IMR-90 (cell line): Measurements from ENCODE around the gene ZNF688. TPM values are rescaled to one million over a fixed set of nuclear protein-coding genes. Genes with fewer than 3 reads are reported as not detected.

Experiments
- ATAC-seq: fragments of 200-7000 bp; cut with Tn5 transposase; 2 replicates; pipeline ENCODE4 v1.9.1; 2020; ENCODE audit warnings: low read depth, mild to moderate bottlenecking, moderate library complexity
- BruUV-seq: library from RNA; stranded (reverse); fragments of 400-500 nt; replicated peaks from 2 replicates; lab custom pipeline; 2021; lab: Mats Ljungman, UMichigan
- CTCF ChIA-PET: fragments of 300-600 bp; formaldehyde crosslinking; extraction: SDS; loops from one replicate; lab custom pipeline; 2021; ENCODE audit warnings: antibody characterized with exemption; lab: Yijun Ruan, JAX
- POLR2A ChIA-PET: fragments of 300-600 bp; sonication (Branson Sonifier 250); formaldehyde crosslinking; loops from one replicate; lab custom pipeline; 2022; ENCODE audit warnings: antibody characterized with exemption; ENCODE audit not compliant: unreplicated experiment; lab: Charles Lee
- DNase-seq: peaks from one replicate; pipeline ENCODE4 v3.0.0; 2013
- H2AFZ ChIP-seq: replicated peaks from 2 replicates; pipeline ENCODE3; 2013; ENCODE audit warnings: low read length, mild to moderate bottlenecking; ENCODE audit not compliant: poor library complexity
- H2AK5ac ChIP-seq: 2 replicates; pipeline ENCODE4 v1.6.1; 2013; ENCODE audit warnings: low read depth, low read length, inconsistent platforms
- H2AK9ac ChIP-seq: replicated peaks from 2 replicates; pipeline ENCODE3; 2013; ENCODE audit warnings: mild to moderate bottlenecking, low read depth, low read length, moderate library complexity; ENCODE audit not compliant: poor library complexity
- H2BK120ac ChIP-seq: 2 replicates; pipeline ENCODE4 v1.6.1; 2013; ENCODE audit warnings: low read depth, low read length, inconsistent platforms
- H2BK15ac ChIP-seq: 3 replicates; pipeline ENCODE4 v1.6.1; 2013; ENCODE audit warnings: low read depth, low read length, inconsistent platforms
- H2BK20ac ChIP-seq: 2 replicates; pipeline ENCODE4 v1.6.1; 2013; ENCODE audit warnings: low read depth, mild to moderate bottlenecking, inconsistent platforms, low read length, moderate library complexity
- H2BK5ac ChIP-seq: 2 replicates; pipeline ENCODE4 v1.6.1; 2013; ENCODE audit warnings: mild to moderate bottlenecking, low read depth, low read length, inconsistent platforms; ENCODE audit not compliant: poor library complexity, severe bottlenecking
- H3K14ac ChIP-seq: replicated peaks from 2 replicates; pipeline ENCODE4 v1.6.1; 2013; ENCODE audit warnings: low read depth, low read length, inconsistent platforms
- H3K18ac ChIP-seq: 2 replicates; pipeline ENCODE4 v1.6.1; 2013; ENCODE audit warnings: low read depth, low read length, control low read depth
- H3K23ac ChIP-seq: 2 replicates; pipeline ENCODE4 v1.6.1; 2013; ENCODE audit warnings: low read depth, low read length, inconsistent platforms
- H3K27ac ChIP-seq: 2 replicates; pipeline ENCODE4 v1.5.1; 2013; ENCODE audit warnings: mild to moderate bottlenecking, control low read depth, low read length; ENCODE audit not compliant: insufficient read depth
- H3K27me3 ChIP-seq: 2 replicates; pipeline ENCODE4 v1.6.1; 2013; ENCODE audit warnings: low read length; ENCODE audit not compliant: control insufficient read depth, insufficient read depth
- H3K36me3 ChIP-seq: 2 replicates; pipeline ENCODE4 v1.6.1; 2013; ENCODE audit warnings: low read length, mixed read lengths; ENCODE audit not compliant: control insufficient read depth, insufficient read depth
- H3K4ac ChIP-seq: 2 replicates; pipeline ENCODE4 v1.6.1; 2013; ENCODE audit warnings: low read depth, low read length, inconsistent platforms
- H3K4me1 ChIP-seq: 2 replicates; pipeline ENCODE4 v1.6.1; 2013; ENCODE audit warnings: low read length, mixed read lengths; ENCODE audit not compliant: control insufficient read depth, insufficient read depth
- H3K4me2 ChIP-seq: 2 replicates; pipeline ENCODE4 v1.6.1; 2013; ENCODE audit warnings: low read depth, mild to moderate bottlenecking, control low read depth, low read length, moderate library complexity
- H3K4me3 ChIP-seq: 2 replicates; pipeline ENCODE4 v1.5.1; 2013; ENCODE audit warnings: low read depth, mild to moderate bottlenecking, control low read depth, low read length, moderate library complexity; ENCODE audit not compliant: insufficient read depth
- H3K56ac ChIP-seq: 2 replicates; pipeline ENCODE4 v1.6.1; 2013; ENCODE audit warnings: low read length, inconsistent platforms; ENCODE audit not compliant: insufficient read depth; ENCODE audit errors: extremely low read depth
- H3K79me1 ChIP-seq, 2 experiments: 2 replicates each; pipeline ENCODE4 v1.6.1; 2013; ENCODE audit warnings: low read length in 2 of 2, inconsistent platforms in 1 of 2, low read depth in 1 of 2
- H3K9ac ChIP-seq: 2 replicates; pipeline ENCODE4 v1.6.1; 2013; ENCODE audit warnings: low read depth, low read length, control low read depth
- H3K9me1 ChIP-seq: 2 replicates; pipeline ENCODE4 v1.6.1; 2013; ENCODE audit warnings: low read length, inconsistent platforms; ENCODE audit not compliant: insufficient read depth
- H3K9me3 ChIP-seq: 2 replicates; pipeline ENCODE4 v1.6.1; 2013; ENCODE audit warnings: low read length; ENCODE audit not compliant: control insufficient read depth, insufficient read depth
- H4K20me1 ChIP-seq: 2 replicates; pipeline ENCODE4 v1.6.1; 2013; ENCODE audit warnings: low read length, inconsistent platforms; ENCODE audit not compliant: insufficient read depth
- H4K5ac ChIP-seq: 2 replicates; pipeline ENCODE4 v1.6.1; 2013; ENCODE audit warnings: mild to moderate bottlenecking, low read depth, low read length, control low read depth
- H4K8ac ChIP-seq, 2 experiments: 2 replicates each; pipeline ENCODE4 v1.6.1; 2013; ENCODE audit warnings: low read depth in 2 of 2, low read length in 2 of 2, control low read depth in 1 of 2, inconsistent platforms in 1 of 2
- H4K91ac ChIP-seq: 2 replicates; pipeline ENCODE4 v1.6.1; 2013; ENCODE audit warnings: low read depth, low read length, inconsistent platforms; ENCODE audit not compliant: insufficient read depth
- BHLHE40 ChIP-seq: fragments of 150-350 bp; IDR thresholded peaks from 2 replicates; pipeline ENCODE4 v1.6.1; 2016; ENCODE audit warnings: mild to moderate bottlenecking, low read depth, low read length
- CEBPB ChIP-seq: IDR thresholded peaks from 2 replicates; pipeline ENCODE4 v1.6.1; 2012; ENCODE audit warnings: low read depth, low read length, improper control_type of control experiment
- CHD1 ChIP-seq: IDR thresholded peaks from 2 replicates; pipeline ENCODE4 v1.6.1; 2012; ENCODE audit warnings: low read depth, low read length, improper control_type of control experiment
- CTCF ChIP-seq: conservative IDR thresholded peaks from 2 replicates; pipeline ENCODE4 v1.5.1; 2012; ENCODE audit warnings: mild to moderate bottlenecking, low read depth, low read length, improper control_type of control experiment
- FOS ChIP-seq: fragments of 150-350 bp; IDR thresholded peaks from 2 replicates; pipeline ENCODE4 v1.6.1; 2016; ENCODE audit warnings: low read depth, low read length
- MAFK ChIP-seq: IDR thresholded peaks from 2 replicates; pipeline ENCODE4 v1.6.1; 2012; ENCODE audit warnings: low read depth, low read length, improper control_type of control experiment
- MAZ ChIP-seq: IDR thresholded peaks from 2 replicates; pipeline ENCODE4 v1.6.1; 2012; ENCODE audit warnings: low read depth, mild to moderate bottlenecking, low read length, improper control_type of control experiment, moderate library complexity, borderline replicate concordance
- MXI1 ChIP-seq: IDR thresholded peaks from 2 replicates; pipeline ENCODE4 v1.6.1; 2012; ENCODE audit warnings: low read depth, mild to moderate bottlenecking, low read length, moderate library complexity, borderline replicate concordance
- NFE2L2 ChIP-seq: fragments of 150-350 bp; IDR thresholded peaks from 2 replicates; pipeline ENCODE4 v1.6.1; 2016; ENCODE audit warnings: low read depth, mild to moderate bottlenecking, low read length
- POLR2A ChIP-seq: IDR thresholded peaks from 2 replicates; pipeline ENCODE4 v1.6.1; 2012; ENCODE audit warnings: mild to moderate bottlenecking, low read depth, low read length
- RAD21 ChIP-seq: IDR thresholded peaks from 2 replicates; pipeline ENCODE4 v1.6.1; 2012; ENCODE audit warnings: low read length, improper control_type of control experiment
- RCOR1 ChIP-seq: IDR thresholded peaks from 2 replicates; pipeline ENCODE4 v1.6.1; 2012; ENCODE audit warnings: mild to moderate bottlenecking, low read length, improper control_type of control experiment; ENCODE audit not compliant: insufficient replicate concordance
- RFX5 ChIP-seq: IDR thresholded peaks from 2 replicates; pipeline ENCODE4 v1.8.0; 2012; ENCODE audit warnings: low read depth, mild to moderate bottlenecking, low read length, moderate library complexity
- SMC3 ChIP-seq: fragments of 150-350 bp; IDR thresholded peaks from 2 replicates; pipeline ENCODE4 v1.6.1; 2016; ENCODE audit warnings: low read depth, mild to moderate bottlenecking, antibody characterized with exemption, low read length, moderate library complexity
- WGBS, 2 experiments: methylation state at CpG; one replicate each; pipeline versions ENCODE4 v1.1.5 to v1.1.7; 2013; ENCODE audit warnings: missing lambda C conversion rate in 2 of 2; ENCODE audit not compliant: insufficient read length in 1 of 2; ENCODE audit errors: extremely low coverage in 2 of 2; 5-methylcytosine and 5-hydroxymethylcytosine counted together
- dilution Hi-C: fragments of 300-500 bp; cut with HindIII; formaldehyde crosslinking; loops from one replicate; pipeline ENCODE4 v1.14.3; 2018; ENCODE audit warnings: low sequenced_read_pairs; ENCODE audit not compliant: unreplicated experiment
- in situ Hi-C: fragments of 300-500 bp; cut with MboI; formaldehyde crosslinking; loops from 3 replicates; pipeline ENCODE4 v1.14.3; 2019; ENCODE audit warnings: low sequenced_read_pairs, inconsistent platforms, mixed read lengths
- intact Hi-C: fragments of 100-400 bp; cut with micrococcal nuclease; formaldehyde crosslinking; loops from 2 replicates; pipeline ENCODE4 v1.10.0; 2022
- polyA plus RNA-seq, 3 experiments: library from polyadenylated mRNA; depleted of rRNA; stranded (reverse); fragments of >200 nt; gene quantifications; 2 replicates each; pipeline ENCODE4 v1.2.3, GENCODE V29; 2012; ENCODE audit warnings: low replicate concordance in 1 of 3
- total RNA-seq: library from RNA; depleted of rRNA; stranded (reverse); fragments of >200 nt; gene quantifications from 2 replicates; pipeline ENCODE4 v1.2.3, GENCODE V29; 2012
- TF ChIP-seq, protein P1 (sequence below): fragments of 150-350 bp; IDR thresholded peaks from 2 replicates; pipeline ENCODE4 v1.6.1; 2017; ENCODE audit warnings: mild to moderate bottlenecking, antibody characterized with exemption, low read length, low read depth
- TF ChIP-seq, protein P2 (sequence below): fragments of 150-350 bp; IDR thresholded peaks from 2 replicates; pipeline ENCODE4 v1.6.1; 2016; ENCODE audit warnings: low read depth, mild to moderate bottlenecking, low read length, moderate library complexity, borderline replicate concordance

Gene ZNF688
- total and polyA plus RNA-seq, 2 of the 4 experiments (the other 2 are of a cell fraction) = 1.8 to 3.7 TPM

GRCh38 chr16:30566531-30566930 lies 5.0 kb downstream of the ZNF688 start:
- WGBS, 2 experiments = no CpG with 5 or more reads among the region's 4 CpGs
- no peak for TF ChIP-seq MAFK
- no peak for TF ChIP-seq BHLHE40
- no peak for TF ChIP-seq CHD1
- no peak for TF ChIP-seq MAZ
- TF ChIP-seq, protein P1, sequence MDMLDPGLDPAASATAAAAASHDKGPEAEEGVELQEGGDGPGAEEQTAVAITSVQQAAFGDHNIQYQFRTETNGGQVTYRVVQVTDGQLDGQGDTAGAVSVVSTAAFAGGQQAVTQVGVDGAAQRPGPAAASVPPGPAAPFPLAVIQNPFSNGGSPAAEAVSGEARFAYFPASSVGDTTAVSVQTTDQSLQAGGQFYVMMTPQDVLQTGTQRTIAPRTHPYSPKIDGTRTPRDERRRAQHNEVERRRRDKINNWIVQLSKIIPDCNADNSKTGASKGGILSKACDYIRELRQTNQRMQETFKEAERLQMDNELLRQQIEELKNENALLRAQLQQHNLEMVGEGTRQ = no peak
- no peak for TF ChIP-seq RAD21
- no peak for TF ChIP-seq CTCF
- no peak for TF ChIP-seq NFE2L2
- no peak for TF ChIP-seq RFX5
- TF ChIP-seq RCOR1 = no peak
- TF ChIP-seq CEBPB = no peak
- no peak for TF ChIP-seq SMC3
- no peak for TF ChIP-seq POLR2A
- no peak for TF ChIP-seq FOS
- TF ChIP-seq MXI1 = no peak
- TF ChIP-seq, protein P2, sequence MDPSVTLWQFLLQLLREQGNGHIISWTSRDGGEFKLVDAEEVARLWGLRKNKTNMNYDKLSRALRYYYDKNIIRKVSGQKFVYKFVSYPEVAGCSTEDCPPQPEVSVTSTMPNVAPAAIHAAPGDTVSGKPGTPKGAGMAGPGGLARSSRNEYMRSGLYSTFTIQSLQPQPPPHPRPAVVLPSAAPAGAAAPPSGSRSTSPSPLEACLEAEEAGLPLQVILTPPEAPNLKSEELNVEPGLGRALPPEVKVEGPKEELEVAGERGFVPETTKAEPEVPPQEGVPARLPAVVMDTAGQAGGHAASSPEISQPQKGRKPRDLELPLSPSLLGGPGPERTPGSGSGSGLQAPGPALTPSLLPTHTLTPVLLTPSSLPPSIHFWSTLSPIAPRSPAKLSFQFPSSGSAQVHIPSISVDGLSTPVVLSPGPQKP = no peak
- no peak overlapping the region for H3K4ac ChIP-seq
- no peak overlapping the region for H2AK5ac ChIP-seq
- no peaks in the 10 kb centered on the region for H4K20me1 ChIP-seq
- no peak overlapping the region for H3K56ac ChIP-seq
- no peak overlapping the region for H3K9ac ChIP-seq
- H2BK15ac ChIP-seq = no peak overlapping the region
- no peak overlapping the region for H3K27ac ChIP-seq
- ChIA-PET CTCF (no interaction called here), POLR2A (no interaction called here)
- no peak overlapping the region for H4K91ac ChIP-seq
- dilution Hi-C loops (no loop called here), in situ Hi-C loops (no loop called here), intact Hi-C loops (no loop called here)
- no peak for ATAC-seq
- H3K9me3 ChIP-seq = no peaks in the 10 kb centered on the region
- H3K27me3 ChIP-seq = peaks cover 6% of the 10 kb centered on the region; the same call in 1 of the 2 replicates
- no peak overlapping the region for H2BK20ac ChIP-seq
- H3K36me3 ChIP-seq = no peaks in the 10 kb centered on the region
- H4K8ac ChIP-seq = no peak overlapping the region
- H4K5ac ChIP-seq = no peak overlapping the region
- no TSS peak for BruUV-seq
- no peak overlapping the region for H2AK9ac ChIP-seq
- H3K18ac ChIP-seq = no peak overlapping the region
- no peak overlapping the region for H3K23ac ChIP-seq
- no peak overlapping the region for H2AFZ ChIP-seq
- peaks cover 5 to 15% of the 10 kb centered on the region in 2 experiments; a peak in 3 of 4 replicates for H3K79me1 ChIP-seq
- no peak overlapping the region for H3K4me3 ChIP-seq
- H3K9me1 ChIP-seq = no peaks in the 10 kb centered on the region
- no peak overlapping the region for H2BK120ac ChIP-seq
- peaks cover 9% of the 10 kb centered on the region for H3K4me1 ChIP-seq
- no peak overlapping the region for H3K14ac ChIP-seq
- no peak overlapping the region for H2BK5ac ChIP-seq
- no peak overlapping the region for H3K4me2 ChIP-seq
- DNase-seq = no peak
